Right lobe of liver (tissue), 6 donors: ENCODE measurements around the gene HMG20B. TPM values are rescaled to one million over a fixed set of nuclear protein-coding genes. Genes with fewer than 3 reads are reported as not detected.
"Not testable (repeated sequence)": the region's sequence is repeated elsewhere in the genome, so short reads cannot be mapped to it uniquely, and the experiment has no call there.

Experiments
- ATAC-seq, 4 donors: fragments of 200-7000 bp; cut with Tn5 transposase; one replicate each; pipeline ENCODE4 v1.9.1; 2020; ENCODE audit warnings: mild to moderate bottlenecking in 4 of 4, moderate library complexity in 4 of 4
- DNase-seq, 3 donors: peaks; one replicate each; pipeline ENCODE4 v3.0.0-alpha.2; 2020
- H3K27ac ChIP-seq, 3 donors: fragments of 200-600 bp; one replicate each; pipeline ENCODE4 v1.8.0; 2022
- H3K27me3 ChIP-seq, 2 donors: fragments of 200-600 bp; one replicate each; pipeline ENCODE4 v1.8.0; 2022
- H3K36me3 ChIP-seq, 4 donors: fragments of 200-600 bp; sonication (generic) in 1 of 4; one replicate each; pipeline versions ENCODE4 v1.5.1 to v1.8.0; 2017 to 2022; ENCODE audit warnings: control low read depth in 1 of 4
- H3K4me1 ChIP-seq, 4 donors: fragments of 200-600 bp; sonication (generic) in 1 of 4; one replicate each; pipeline versions ENCODE4 v1.5.1 to v1.8.0; 2017 to 2022; ENCODE audit warnings: control low read depth in 1 of 4
- H3K4me3 ChIP-seq, 3 donors: fragments of 200-600 bp; one replicate each; pipeline ENCODE4 v1.8.0; 2022
- H3K9me3 ChIP-seq, 4 donors: fragments of 200-600 bp; sonication (generic) in 1 of 4; one replicate each; pipeline versions ENCODE4 v1.5.1 to v1.8.0; 2017 to 2022; ENCODE audit warnings: control low read depth in 1 of 4
- CTCF ChIP-seq, 4 donors: fragments of 200-600 bp in 3 of 4; fragments of 450-650 bp in 1 of 4; IDR thresholded peaks; one replicate each; pipeline versions ENCODE4 v1.5.1 to v1.8.0; 2016 to 2022; ENCODE audit warnings: antibody characterized with exemption in 4 of 4, mild to moderate bottlenecking in 2 of 4
- POLR2A ChIP-seq: fragments of 450-650 bp; IDR thresholded peaks from one replicate; pipeline ENCODE4 v1.6.1; 2017; ENCODE audit warnings: antibody characterized with exemption, mild to moderate bottlenecking
- WGBS: methylation state at CpG from one replicate; pipeline ENCODE4 v1.1.6; 2018; ENCODE audit warnings: low coverage, low lambda C conversion rate; ENCODE audit not compliant: insufficient coverage; ENCODE audit errors: missing lambda C conversion rate; 5-methylcytosine and 5-hydroxymethylcytosine counted together
- intact Hi-C, 2 donors: fragments of 100-400 bp; cut with DNase I; formaldehyde crosslinking; loops; one replicate each; pipeline versions ENCODE4 v1.11.2 to v1.14.1; 2022
- total RNA-seq, 6 experiments: library from RNA; depleted of rRNA in 2 of 6; stranded (reverse); fragments of >200 nt in 2 of 6; fragmentation: NEBNext Ultra II Directional in 3 of 6; extraction: Animal tissue kit (Norgen Biotek cat#: 25700) in 3 of 6; gene quantifications; one replicate each; pipeline versions ENCODE4 v1.1.0 to v1.2.4, GENCODE V29; 2016 to 2023
- donor health status: DM: no; HTN: yes; CAD: no.
- donor health status: DM: no; HTN: no; CAD: no.
- donor health status: DM: no; HTN: no; CAD: no.
- donor health status: DM: no; HTN: yes; CAD: no.
- donor health status: DM: no; HTN: yes; CAD: no.

The HMG20B gene
- total RNA-seq, 6 experiments from 2014 or later: 30.7 to 58.6 (median 33.3) TPM

DNA sequence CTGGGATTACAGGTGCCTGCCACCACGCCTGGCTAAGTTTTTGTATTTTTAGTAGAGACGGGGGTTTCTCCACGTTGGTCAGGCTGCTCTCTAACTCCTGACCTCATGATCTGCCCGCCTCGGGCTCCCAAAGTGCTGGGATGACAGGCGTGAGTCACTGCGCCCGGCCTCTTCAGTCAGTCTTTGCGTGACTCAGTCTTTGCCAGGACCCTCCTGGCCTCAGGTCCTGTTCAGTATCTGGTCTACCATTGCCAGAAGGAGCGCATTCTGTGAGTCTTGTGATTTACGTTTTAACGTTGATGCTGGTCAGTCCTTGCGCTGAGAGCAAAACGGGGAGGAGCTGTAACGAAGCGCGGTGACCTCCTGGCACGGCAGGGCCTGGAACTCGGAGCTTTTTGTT lies 7.6 kb upstream of the HMG20B start:
- H3K4me3 ChIP-seq: no peak overlapping the region
- H3K9me3 ChIP-seq: no peaks in the 10 kb centered on the region
- TF ChIP-seq POLR2A (no peak), CTCF (IDR thresholded peaks at IDR 0.05) (no peak)
- H3K27me3 ChIP-seq: no peaks in the 10 kb centered on the region
- 90% methylated on average over 17 of the region's 19 CpGs for WGBS
- no peak overlapping the region for H3K27ac ChIP-seq
- H3K4me1 ChIP-seq: no peaks in the 10 kb centered on the region
- H3K36me3 ChIP-seq: no peaks in the 10 kb centered on the region
- intact Hi-C loops: no loop called here
- ATAC-seq (no peak), DNase-seq (no peak)

DNA sequence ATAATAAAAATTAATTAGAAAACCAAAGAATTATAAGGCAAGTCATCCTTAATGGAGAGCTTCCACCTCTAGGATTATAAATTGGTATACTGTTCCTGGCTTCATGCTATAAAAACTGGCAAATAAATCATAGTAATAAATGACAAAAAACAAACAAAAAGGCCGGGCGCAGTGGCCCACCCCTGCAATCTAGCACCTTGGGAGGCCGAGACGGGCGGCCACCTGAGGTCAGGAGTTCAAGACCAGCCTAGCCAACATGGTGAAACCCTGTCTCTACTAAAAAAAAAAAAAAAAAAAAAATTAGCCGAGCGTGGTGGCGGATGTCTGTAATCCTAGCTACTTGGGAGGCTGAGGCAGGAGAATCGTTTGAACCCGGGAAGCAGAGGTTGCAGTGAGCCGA lies 2.7 kb upstream of the HMG20B start:
- 77% methylated on average over 3 of the region's 11 CpGs for WGBS
- H3K4me1 ChIP-seq, H3K36me3 ChIP-seq, intact Hi-C loops, H3K9me3 ChIP-seq, ATAC-seq, H3K27ac ChIP-seq, DNase-seq, H3K4me3 ChIP-seq, H3K27me3 ChIP-seq: not testable (repeated sequence)

DNA sequence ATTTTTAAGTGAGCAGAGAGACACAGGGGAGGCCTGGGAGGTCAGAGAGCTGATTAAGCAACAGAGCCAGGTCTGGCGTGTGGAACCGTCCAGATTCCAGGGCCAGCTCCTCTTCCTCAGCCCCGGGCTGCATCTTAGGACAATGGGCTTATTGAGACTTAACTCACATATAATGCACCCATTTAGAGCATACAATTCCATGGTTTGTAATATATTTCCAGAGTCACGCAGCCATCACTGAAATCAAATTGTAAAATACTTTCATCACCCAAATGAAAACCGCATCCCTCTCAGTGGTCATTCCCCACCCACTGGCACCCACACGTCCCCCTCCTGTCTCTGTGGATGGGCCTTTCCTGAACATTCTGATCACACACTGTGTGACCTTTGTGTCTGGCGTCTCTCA lies 2.1 kb upstream of the HMG20B start:
- TF ChIP-seq CTCF (IDR thresholded peaks at IDR 0.05) (no peak), POLR2A (no peak)
- no peak for DNase-seq

GRCh38 chr19:3572132-3572854 lies 451 bp upstream of the HMG20B start:
- intact Hi-C loops: no loop called here
- TF ChIP-seq POLR2A (no peak), CTCF (IDR thresholded peaks at IDR 0.05) (no peak)
- WGBS: 2% methylated on average over 30 of the region's 48 CpGs
- peak overlapping the region; percentile 26 to 96 (median 79) for H3K4me3 ChIP-seq
- no peaks in the 10 kb centered on the region for H3K27me3 ChIP-seq
- DNase-seq (peak; percentile 100), ATAC-seq (peak; percentile 94 to 97 (median 96))
- H3K9me3 ChIP-seq: no peaks in the 10 kb centered on the region
- no peak overlapping the region for H3K27ac ChIP-seq
- peaks cover 0 to 6% (median 0%) of the 10 kb centered on the region in 4 donors for H3K4me1 ChIP-seq
- H3K36me3 ChIP-seq: no peaks in the 10 kb centered on the region

More for the DNA sequence above, 2.1 kb upstream of the HMG20B start:
- no peak overlapping the region for H3K27ac ChIP-seq
- WGBS: 60% methylated on average over 3 of the region's 7 CpGs
- no peak for ATAC-seq
- no peaks in the 10 kb centered on the region for H3K9me3 ChIP-seq
- intact Hi-C loops: no loop called here
- H3K36me3 ChIP-seq: no peaks in the 10 kb centered on the region
- no peak overlapping the region for H3K4me3 ChIP-seq
- no peaks in the 10 kb centered on the region for H3K27me3 ChIP-seq
- H3K4me1 ChIP-seq: peaks cover 0 to 6% (median 0%) of the 10 kb centered on the region in 4 donors

DNA sequence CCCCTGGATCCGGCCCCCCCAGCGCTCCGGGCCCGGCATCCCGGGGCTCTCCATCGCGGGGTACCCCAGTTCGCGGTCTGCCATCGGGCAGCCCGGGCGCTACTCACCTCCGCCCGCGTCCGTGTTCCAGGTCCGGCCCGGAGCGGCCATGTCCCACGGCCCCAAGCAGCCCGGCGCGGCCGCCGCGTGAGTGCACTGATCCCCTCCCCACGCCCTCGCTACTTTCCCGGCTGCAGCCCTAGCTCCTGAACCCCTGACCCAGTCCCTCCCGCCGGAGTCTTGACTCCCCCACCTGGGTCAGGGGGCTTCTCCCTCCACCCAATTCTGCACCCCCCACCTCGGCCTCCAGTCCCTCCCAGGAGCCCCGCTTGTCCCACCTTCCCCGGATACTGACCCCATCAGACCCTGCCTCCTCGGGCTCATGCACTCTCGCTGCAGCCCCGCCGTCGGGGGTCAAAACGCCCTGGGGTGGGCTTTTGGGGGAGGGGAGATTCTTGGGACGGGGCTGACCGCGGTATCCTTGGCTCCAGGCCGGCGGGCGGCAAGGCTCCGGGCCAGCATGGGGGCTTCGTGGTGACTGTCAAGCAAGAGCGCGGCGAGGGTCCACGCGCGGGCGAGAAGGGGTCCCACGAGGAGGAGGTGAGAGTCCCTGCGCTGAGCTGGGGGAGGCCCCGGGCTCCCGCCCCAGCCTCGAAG lies 566 bp downstream of the HMG20B start:
- Histone ChIP-seq H3K4me1 (peaks cover 0 to 6% (median 0%) of the 10 kb centered on the region in 4 donors), H3K36me3 (no peaks in the 10 kb centered on the region), H3K4me3 (peak overlapping the region; percentile 79 to 96 (median 83)), H3K9me3 (no peaks in the 10 kb centered on the region), H3K27me3 (no peaks in the 10 kb centered on the region), H3K27ac (peak overlapping the region in 2 of 3 donors; percentile 60 to 69)
- intact Hi-C loops: no loop called here
- WGBS: 0% methylated on average over 2 of the region's 60 CpGs
- DNase-seq (peak; percentile 50 to 66 (median 57)), ATAC-seq (peak in 3 of 4 donors; percentile 1 to 4 (median 1))
- no peak for TF ChIP-seq POLR2A
- no peak for TF ChIP-seq CTCF (IDR thresholded peaks at IDR 0.05)
